D341Med (cell line): ENCODE data around the gene SRP68.

Experiments
- DNase-seq: peaks from one replicate; pipeline ENCODE4 v3.0.0; 2012; ENCODE audit warnings: low spot score

The SRP68 gene

GRCh38 chr17:76017481-76018339, 54.6 kb downstream of the SRP68 start:
- DNase-seq = no peak

GRCh38 chr17:76014925-76015261, 57.4 kb downstream of the SRP68 start:
- no peak for DNase-seq

- DNase-seq = peak; percentile 97
Measured at GRCh38 chr17:76014100-76014924, 58.0 kb downstream of the SRP68 start.

- no peak for DNase-seq
Measured at GRCh38 chr17:76013377-76013932, 58.9 kb downstream of the SRP68 start.

- no peak for DNase-seq
Measured at GRCh38 chr17:76011951-76012350, 60.4 kb downstream of the SRP68 start.

GRCh38 chr17:76009969-76010661, 62.2 kb downstream of the SRP68 start:
- DNase-seq = no peak

- DNase-seq = no peak
Measured at GRCh38 chr17:76009447-76009846, 62.9 kb downstream of the SRP68 start.

GRCh38 chr17:76008630-76009425, 63.5 kb downstream of the SRP68 start:
- no peak for DNase-seq

- DNase-seq = no peak
Measured at GRCh38 chr17:76008208-76008607, 64.1 kb downstream of the SRP68 start.

- DNase-seq = no peak
Measured at GRCh38 chr17:76007850-76008165, 64.5 kb downstream of the SRP68 start.

GRCh38 chr17:76007131-76007849, 65.0 kb downstream of the SRP68 start:
- DNase-seq = no peak

- peak; percentile 92 for DNase-seq
Measured at GRCh38 chr17:76005263-76006149, 66.8 kb downstream of the SRP68 start.

- no peak for DNase-seq
Measured at GRCh38 chr17:76004750-76005262, 67.5 kb downstream of the SRP68 start.

- DNase-seq = no peak
Measured at GRCh38 chr17:76003915-76004314, 68.4 kb downstream of the SRP68 start.

GRCh38 chr17:76002100-76002499, 70.2 kb downstream of the SRP68 start:
- no peak for DNase-seq

GRCh38 chr17:76000755-76001521, 71.4 kb downstream of the SRP68 start, which contains the start of gene CDK3:
CDK3 (plus strand) TSS chr17:76000855; CDS start chr17:76001426, 571 bp downstream.
- DNase-seq = peak; percentile 47

- DNase-seq = peak; percentile 97
Measured at GRCh38 chr17:76000016-76000754, 72.1 kb downstream of the SRP68 start.

- DNase-seq = no peak
Measured at GRCh38 chr17:75998327-75998795, 74.0 kb downstream of the SRP68 start.
